ENCODE results near the gene PTOV1.

GRCh38 chr19:49874503-49875157, 23.7 kb downstream of the PTOV1 start:
- no peak for TF ChIP-seq CTCF (IDR thresholded peaks at IDR 0.05)
- TF ChIP-seq POLR2A (IDR thresholded peaks at IDR 0.05) = no peak
